ENCODE measurements around the gene KHDC4. TPM values are rescaled to one million over a fixed set of nuclear protein-coding genes. Genes with fewer than 3 reads are reported as not detected.
"Not testable (repeated sequence)": the region's sequence is repeated elsewhere in the genome, so short reads cannot be mapped to it uniquely, and the experiment has no call there.

The KHDC4 gene
- total and polyA plus RNA-seq, 4 donors = 15.4 to 63.1 (median 34.6) TPM

DNA sequence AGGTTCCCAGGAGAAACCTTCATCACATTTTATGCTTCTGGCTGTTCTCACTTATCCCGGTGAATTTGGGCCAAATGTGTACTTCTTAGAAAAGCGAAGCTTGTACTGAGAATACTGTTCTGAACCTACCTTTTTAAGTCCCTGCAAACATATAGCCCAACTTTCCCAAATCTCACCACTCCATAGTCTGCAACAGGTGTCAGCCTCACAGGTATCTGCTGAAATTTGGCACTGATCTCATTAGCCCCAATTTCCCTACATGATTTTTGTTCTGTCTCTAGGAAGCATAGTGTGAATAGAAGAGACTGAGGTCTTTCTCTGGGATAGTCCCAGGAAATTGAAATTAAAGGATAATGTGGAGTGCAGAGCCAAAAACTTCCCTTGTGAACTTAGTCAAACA is 34.5 kb downstream of the KHDC4 start:
- WGBS, 2 donors = 98% methylated on average over 2 of the region's 2 CpGs
- TF ChIP-seq CTCF (IDR thresholded peaks at IDR 0.05; ENCODE audit: control extremely low read depth, extremely low read depth) = no peak
- DNase-seq (no peak), ATAC-seq (ENCODE audit: insufficient read depth, low FRiP score) (no peak)
- no peaks in the 10 kb centered on the region for H3K9me3 ChIP-seq (ENCODE audit: control insufficient read depth in 4 of 4, insufficient read depth in 3 of 4, low read length in 3 of 4)
- H3K4me3 ChIP-seq = no peak overlapping the region
- H3K4me1 ChIP-seq (ENCODE audit: control insufficient read depth in 5 of 5, insufficient read depth in 5 of 5, low read length in 5 of 5) = no peaks in the 10 kb centered on the region
- peaks cover 32 to 39% (median 34%) of the 10 kb centered on the region in 4 donors for H3K36me3 ChIP-seq (ENCODE audit: control insufficient read depth in 4 of 4, insufficient read depth in 4 of 4, low read length in 4 of 4)
- no peaks in the 10 kb centered on the region for H3K27me3 ChIP-seq (ENCODE audit: control insufficient read depth in 3 of 3, insufficient read depth in 3 of 3, low read length in 2 of 3)
- no peak overlapping the region for H3K27ac ChIP-seq (ENCODE audit: low read depth in 1 of 2, low read length in 1 of 2)
- H3K9ac ChIP-seq (ENCODE audit: insufficient read depth in 1 of 2, low read length in 2 of 2) = peak overlapping the region in 1 of 2 donors; percentile 32

GRCh38 chr1:155898888-155899287 is 35.3 kb downstream of the KHDC4 start:
- TF ChIP-seq CTCF (IDR thresholded peaks at IDR 0.05; ENCODE audit: control extremely low read depth, extremely low read depth) = no peak
- DNase-seq (no peak), ATAC-seq (ENCODE audit: insufficient read depth, low FRiP score) (no peak)
- Histone ChIP-seq H3K4me1 (ENCODE audit: control insufficient read depth in 5 of 5, insufficient read depth in 5 of 5, low read length in 5 of 5) (peaks cover 0 to 1% (median 0%) of the 10 kb centered on the region in 5 donors), H3K36me3 (ENCODE audit: control insufficient read depth in 4 of 4, insufficient read depth in 4 of 4, low read length in 4 of 4) (peaks cover 25 to 31% (median 28%) of the 10 kb centered on the region in 4 donors), H3K27me3 (ENCODE audit: control insufficient read depth in 3 of 3, insufficient read depth in 3 of 3, low read length in 2 of 3) (no peaks in the 10 kb centered on the region), H3K27ac (ENCODE audit: low read depth in 1 of 2, low read length in 1 of 2) (no peak overlapping the region), H3K4me3 (no peak overlapping the region), H3K9me3 (ENCODE audit: control insufficient read depth in 4 of 4, insufficient read depth in 3 of 4, low read length in 3 of 4) (no peaks in the 10 kb centered on the region), H3K9ac (ENCODE audit: insufficient read depth in 1 of 2, low read length in 2 of 2) (no peak overlapping the region)
- 74 to 80% methylated on average over 2 of the region's 2 CpGs for WGBS, 2 donors

DNA sequence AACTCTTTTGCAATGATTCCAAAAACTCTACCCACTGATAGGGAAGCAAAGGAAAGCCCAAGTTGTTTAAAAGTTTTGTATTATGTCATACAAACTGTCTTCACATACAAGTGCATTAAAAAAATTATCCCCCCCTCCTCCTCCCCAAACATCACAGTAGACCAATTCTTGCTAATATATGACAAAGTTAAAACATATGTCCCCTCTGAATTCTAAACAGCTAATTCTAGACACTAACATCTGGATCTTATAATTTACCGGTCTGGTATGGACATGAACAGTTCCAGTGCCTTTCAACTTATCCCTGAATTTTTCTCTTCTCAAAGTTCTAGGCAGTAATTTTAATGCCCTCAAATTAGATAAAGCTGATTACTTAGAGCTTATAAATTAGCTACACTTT is 36.5 kb downstream of the KHDC4 start:
- H3K9ac ChIP-seq (ENCODE audit: insufficient read depth in 1 of 2, low read length in 2 of 2) = no peak overlapping the region
- H3K9me3 ChIP-seq (ENCODE audit: control insufficient read depth in 4 of 4, insufficient read depth in 3 of 4, low read length in 3 of 4) = no peaks in the 10 kb centered on the region
- no peak overlapping the region for H3K4me3 ChIP-seq
- 94 to 96% methylated on average over 1 of the region's 1 CpG for WGBS, 2 donors
- H3K36me3 ChIP-seq (ENCODE audit: control insufficient read depth in 4 of 4, insufficient read depth in 4 of 4, low read length in 4 of 4) = peaks cover 21 to 27% (median 23%) of the 10 kb centered on the region in 4 donors
- H3K4me1 ChIP-seq (ENCODE audit: control insufficient read depth in 5 of 5, insufficient read depth in 5 of 5, low read length in 5 of 5) = peaks cover 2 to 11% (median 4%) of the 10 kb centered on the region in 5 donors
- no peak overlapping the region for H3K27ac ChIP-seq (ENCODE audit: low read depth in 1 of 2, low read length in 1 of 2)
- no peak for DNase-seq
- no peak for TF ChIP-seq CTCF (IDR thresholded peaks at IDR 0.05; ENCODE audit: control extremely low read depth, extremely low read depth)
- no peak for ATAC-seq (ENCODE audit: insufficient read depth, low FRiP score)
- H3K27me3 ChIP-seq (ENCODE audit: control insufficient read depth in 3 of 3, insufficient read depth in 3 of 3, low read length in 2 of 3) = no peaks in the 10 kb centered on the region

- Histone ChIP-seq H3K36me3 (ENCODE audit: control insufficient read depth in 4 of 4, insufficient read depth in 4 of 4, low read length in 4 of 4) (peaks cover 19 to 24% (median 21%) of the 10 kb centered on the region in 4 donors), H3K4me1 (ENCODE audit: control insufficient read depth in 5 of 5, insufficient read depth in 5 of 5, low read length in 5 of 5) (peaks cover 4 to 11% (median 5%) of the 10 kb centered on the region in 5 donors)
- not testable (repeated sequence) for H3K9ac ChIP-seq (ENCODE audit: insufficient read depth in 1 of 2, low read length in 2 of 2); ATAC-seq (ENCODE audit: insufficient read depth, low FRiP score); H3K4me3 ChIP-seq; DNase-seq; H3K9me3 ChIP-seq (ENCODE audit: control insufficient read depth in 4 of 4, insufficient read depth in 3 of 4, low read length in 3 of 4); H3K27me3 ChIP-seq (ENCODE audit: control insufficient read depth in 3 of 3, insufficient read depth in 3 of 3, low read length in 2 of 3); H3K27ac ChIP-seq (ENCODE audit: low read depth in 1 of 2, low read length in 1 of 2)
- WGBS, 2 donors = 95 to 96% methylated on average over 8 of the region's 8 CpGs
Observed at GRCh38 chr1:155896476-155896875, 37.7 kb downstream of the KHDC4 start.

DNA sequence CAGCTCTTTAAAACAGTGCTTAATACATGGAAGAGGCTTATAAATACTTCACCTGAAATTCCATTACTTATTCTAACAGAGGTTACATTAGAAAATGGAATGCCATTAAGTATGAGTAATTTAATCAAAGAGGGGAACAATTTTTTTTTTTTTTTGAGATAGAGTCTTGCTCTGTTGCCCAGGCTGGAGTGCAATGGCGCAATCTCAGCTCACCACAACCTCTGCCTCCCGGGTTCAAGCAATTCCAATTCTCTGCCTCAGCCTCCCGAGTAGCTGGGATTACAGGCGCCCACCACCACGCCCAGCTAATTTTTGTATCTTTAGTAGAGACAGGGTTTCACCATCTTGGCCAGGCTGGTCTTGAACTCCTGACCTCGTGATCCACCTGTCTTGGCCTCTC is 38.6 kb downstream of the KHDC4 start:
- not testable (repeated sequence) for H3K27me3 ChIP-seq (ENCODE audit: control insufficient read depth in 3 of 3, insufficient read depth in 3 of 3, low read length in 2 of 3); H3K4me3 ChIP-seq; H3K9me3 ChIP-seq (ENCODE audit: control insufficient read depth in 4 of 4, insufficient read depth in 3 of 4, low read length in 3 of 4); H3K9ac ChIP-seq (ENCODE audit: insufficient read depth in 1 of 2, low read length in 2 of 2); H3K27ac ChIP-seq (ENCODE audit: low read depth in 1 of 2, low read length in 1 of 2); DNase-seq; ATAC-seq (ENCODE audit: insufficient read depth, low FRiP score)
- Histone ChIP-seq H3K4me1 (ENCODE audit: control insufficient read depth in 5 of 5, insufficient read depth in 5 of 5, low read length in 5 of 5) (peaks cover 4 to 11% (median 5%) of the 10 kb centered on the region in 5 donors), H3K36me3 (ENCODE audit: control insufficient read depth in 4 of 4, insufficient read depth in 4 of 4, low read length in 4 of 4) (peaks cover 17 to 21% (median 18%) of the 10 kb centered on the region in 4 donors)
- WGBS, 2 donors = 94% methylated on average over 6 of the region's 6 CpGs

Measured in lung (tissue), 12 donors.